Measurements from ENCODE around the gene PCDHGB7.

PCDHGB7 gene

GRCh38 chr5:141439411-141440141, 22.1 kb downstream of the PCDHGB7 start:
- H3K9me3 ChIP-seq: no peaks in the 10 kb centered on the region
- H3K27me3 ChIP-seq: peaks cover 83% of the 10 kb centered on the region
- no peak for TF ChIP-seq CTCF (IDR thresholded peaks at IDR 0.05)
- H3K36me3 ChIP-seq: no peaks in the 10 kb centered on the region
- H3K4me3 ChIP-seq (ENCODE audit: low read depth in 1 of 2, low read length in 1 of 2): no peak overlapping the region
- H3K27ac ChIP-seq: no peak overlapping the region
- H3K4me1 ChIP-seq (ENCODE audit: control insufficient read depth in 1 of 2, insufficient read depth in 1 of 2, low read depth in 1 of 2, low read length in 1 of 2): no peaks in the 10 kb centered on the region

GRCh38 chr5:141440341-141440740, 22.9 kb downstream of the PCDHGB7 start:
- Histone ChIP-seq H3K27ac (no peak overlapping the region), H3K4me1 (ENCODE audit: control insufficient read depth in 1 of 2, insufficient read depth in 1 of 2, low read depth in 1 of 2, low read length in 1 of 2) (no peaks in the 10 kb centered on the region), H3K9me3 (no peaks in the 10 kb centered on the region), H3K4me3 (ENCODE audit: low read depth in 1 of 2, low read length in 1 of 2) (no peak overlapping the region), H3K27me3 (peaks cover 83% of the 10 kb centered on the region), H3K36me3 (no peaks in the 10 kb centered on the region)
- no peak for TF ChIP-seq CTCF (IDR thresholded peaks at IDR 0.05)

- Histone ChIP-seq H3K36me3 (no peaks in the 10 kb centered on the region), H3K4me3 (ENCODE audit: low read depth in 1 of 2, low read length in 1 of 2) (no peak overlapping the region)
- TF ChIP-seq CTCF (IDR thresholded peaks at IDR 0.05): no peak
Measured at GRCh38 chr5:141441571-141442170, 24.2 kb downstream of the PCDHGB7 start.

GRCh38 chr5:141465351-141465750, 47.9 kb downstream of the PCDHGB7 start:
- no peaks in the 10 kb centered on the region for H3K4me1 ChIP-seq (ENCODE audit: control insufficient read depth in 1 of 2, insufficient read depth in 1 of 2, low read depth in 1 of 2, low read length in 1 of 2)
- H3K27me3 ChIP-seq: peaks cover 49% of the 10 kb centered on the region
- no peaks in the 10 kb centered on the region for H3K36me3 ChIP-seq
- H3K27ac ChIP-seq: no peak overlapping the region
- no peak for TF ChIP-seq CTCF (IDR thresholded peaks at IDR 0.05)
- H3K9me3 ChIP-seq: no peaks in the 10 kb centered on the region
- no peak overlapping the region for H3K4me3 ChIP-seq (ENCODE audit: low read depth in 1 of 2, low read length in 1 of 2)

More at GRCh38 chr5:141441571-141442170, 24.2 kb downstream of the PCDHGB7 start:
- Histone ChIP-seq H3K27me3 (peaks cover 83% of the 10 kb centered on the region), H3K4me1 (ENCODE audit: control insufficient read depth in 1 of 2, insufficient read depth in 1 of 2, low read depth in 1 of 2, low read length in 1 of 2) (no peaks in the 10 kb centered on the region), H3K9me3 (no peaks in the 10 kb centered on the region), H3K27ac (no peak overlapping the region)

Measured in neutrophil (primary cell).